Activated naive CD8-positive, alpha-beta T cell treated with anti-CD3 and anti-CD28 coated beads for 36 hours (primary cell): ENCODE data around the gene CCDC178. TPM values are rescaled to one million over a fixed set of nuclear protein-coding genes. Genes with fewer than 3 reads are reported as not detected.

Experiments used
- DNase-seq: peaks from one replicate; pipeline ENCODE4 v3.0.0; 2021
- H3K27ac Mint-ChIP-seq: one replicate; pipeline ENCODE4 v1.8.0; 2022; ENCODE audit warnings: mild to moderate bottlenecking, moderate library complexity, mixed read lengths
- H3K27me3 Mint-ChIP-seq: one replicate; pipeline ENCODE4 v1.8.0; 2022; ENCODE audit warnings: mild to moderate bottlenecking, mixed read lengths
- H3K36me3 Mint-ChIP-seq: one replicate; pipeline ENCODE4 v1.8.0; 2021; ENCODE audit warnings: mild to moderate bottlenecking, mixed read lengths
- H3K4me1 Mint-ChIP-seq: one replicate; pipeline ENCODE4 v1.8.0; 2021; ENCODE audit warnings: mixed read lengths
- H3K4me3 Mint-ChIP-seq: one replicate; pipeline ENCODE4 v1.8.0; 2022; ENCODE audit warnings: mild to moderate bottlenecking, moderate library complexity, mixed read lengths
- H3K9me3 Mint-ChIP-seq: one replicate; pipeline ENCODE4 v1.8.0; 2022; ENCODE audit warnings: mixed read lengths
- total RNA-seq, 2 experiments: library from RNA; stranded (reverse); gene quantifications; one replicate each; pipeline ENCODE4 v1.2.3, GENCODE V29; 2021

The CCDC178 gene
- total RNA-seq, 2 experiments from 2014 or later = not detected

GRCh38 chr18:32896776-32897547 lies 543.6 kb downstream of the CCDC178 start:
- DNase-seq = no peak
- Mint-ChIP-seq H3K27me3 (no peaks in the 10 kb centered on the region), H3K9me3 (peaks cover 12% of the 10 kb centered on the region), H3K4me3 (no peak overlapping the region), H3K36me3 (no peaks in the 10 kb centered on the region), H3K27ac (no peak overlapping the region), H3K4me1 (no peaks in the 10 kb centered on the region)

- no peaks in the 10 kb centered on the region for H3K36me3 Mint-ChIP-seq
Observed at GRCh38 chr18:32893915-32894314, 546.6 kb downstream of the CCDC178 start.

GRCh38 chr18:32891797-32892196 lies 548.7 kb downstream of the CCDC178 start:
- Mint-ChIP-seq H3K4me3 (no peak overlapping the region), H3K4me1 (no peaks in the 10 kb centered on the region), H3K27me3 (no peaks in the 10 kb centered on the region), H3K36me3 (no peaks in the 10 kb centered on the region), H3K9me3 (peaks cover 6% of the 10 kb centered on the region), H3K27ac (no peak overlapping the region)
- no peak for DNase-seq

More at GRCh38 chr18:32893915-32894314, 546.6 kb downstream of the CCDC178 start:
- Mint-ChIP-seq H3K4me1 (no peaks in the 10 kb centered on the region), H3K27me3 (no peaks in the 10 kb centered on the region), H3K27ac (no peak overlapping the region), H3K4me3 (no peak overlapping the region), H3K9me3 (peaks cover 12% of the 10 kb centered on the region)
- no peak for DNase-seq

- Mint-ChIP-seq H3K4me3 (no peak overlapping the region), H3K36me3 (no peaks in the 10 kb centered on the region), H3K9me3 (no peaks in the 10 kb centered on the region), H3K27ac (no peak overlapping the region), H3K4me1 (no peaks in the 10 kb centered on the region), H3K27me3 (no peaks in the 10 kb centered on the region)
- DNase-seq = no peak
Observed at GRCh38 chr18:32891130-32891529, 549.4 kb downstream of the CCDC178 start.

GRCh38 chr18:32889615-32890593 lies 550.6 kb downstream of the CCDC178 start:
- no peaks in the 10 kb centered on the region for H3K4me1 Mint-ChIP-seq
- H3K9me3 Mint-ChIP-seq = no peaks in the 10 kb centered on the region
- H3K36me3 Mint-ChIP-seq = no peaks in the 10 kb centered on the region
- H3K4me3 Mint-ChIP-seq = no peak overlapping the region
- H3K27ac Mint-ChIP-seq = no peak overlapping the region
- DNase-seq = no peak
- H3K27me3 Mint-ChIP-seq = no peaks in the 10 kb centered on the region

GRCh38 chr18:32888306-32888705 lies 552.2 kb downstream of the CCDC178 start:
- H3K27me3 Mint-ChIP-seq = no peaks in the 10 kb centered on the region
- no peak overlapping the region for H3K4me3 Mint-ChIP-seq
- no peaks in the 10 kb centered on the region for H3K36me3 Mint-ChIP-seq
- H3K9me3 Mint-ChIP-seq = no peaks in the 10 kb centered on the region
- H3K27ac Mint-ChIP-seq = no peak overlapping the region
- no peaks in the 10 kb centered on the region for H3K4me1 Mint-ChIP-seq
- DNase-seq = no peak

Other genes with a start within 250 kb of the CCDC178 start
- not detected for gene ASXL3, start 137.5 kb upstream of the CCDC178 start, total RNA-seq